Psoas muscle (tissue), 8 donors: ENCODE measurements around the gene REPIN1. TPM values are rescaled to one million over a fixed set of nuclear protein-coding genes. Genes with fewer than 3 reads are reported as not detected.

Experiments
- ATAC-seq, 4 donors: fragments of 200-7000 bp; cut with Tn5 transposase; one replicate each; pipeline ENCODE4 v1.9.1; 2020; ENCODE audit warnings: moderate library complexity in 3 of 4, mild to moderate bottlenecking in 2 of 4
- DNase-seq, 2 donors: peaks; one replicate each; pipeline ENCODE4 v3.0.0-alpha.2; 2020
- H3K27ac ChIP-seq: fragments of 200-600 bp; one replicate; pipeline ENCODE4 v1.8.0; 2022
- H3K27me3 ChIP-seq, 3 donors: fragments of 200-600 bp in 1 of 3; one replicate each; pipeline versions ENCODE4 v1.6.1 to v1.8.0; 2013 to 2022; ENCODE audit warnings: low read length in 2 of 3, mild to moderate bottlenecking in 2 of 3, moderate library complexity in 1 of 3; ENCODE audit not compliant: insufficient read depth in 3 of 3
- H3K36me3 ChIP-seq, 2 donors: fragments of 200-600 bp in 1 of 2; one replicate each; pipeline versions ENCODE4 v1.6.1 to v1.8.0; 2013 to 2022; ENCODE audit warnings: low read depth in 1 of 2, mild to moderate bottlenecking in 1 of 2, moderate library complexity in 1 of 2; ENCODE audit not compliant: insufficient read depth in 1 of 2
- H3K4me1 ChIP-seq: fragments of 200-600 bp; one replicate; pipeline ENCODE4 v1.8.0; 2022
- H3K4me3 ChIP-seq: fragments of 200-600 bp; one replicate; pipeline ENCODE4 v1.8.0; 2022; ENCODE audit warnings: mild to moderate bottlenecking
- H3K9me3 ChIP-seq: fragments of 200-600 bp; one replicate; pipeline ENCODE4 v1.8.0; 2022
- WGBS, 3 donors: extraction: QIAGEN DNeasy Blood & Tissue Kit; methylation state at CpG; one replicate each; pipeline versions ENCODE4 v1.1.6 to v1.1.7; 2013; 5-methylcytosine and 5-hydroxymethylcytosine counted together
- intact Hi-C, 2 donors: fragments of 100-400 bp; cut with DNase I; formaldehyde crosslinking; loops; one replicate each; pipeline versions ENCODE4 v1.11.0 to v1.14.2; 2022
- polyA plus RNA-seq, 3 donors: library from polyadenylated mRNA; stranded (reverse); fragments of 200-250 nt; gene quantifications; one replicate each; pipeline ENCODE4 v1.2.3, GENCODE V29; 2013
- total RNA-seq, 4 donors: library from RNA; stranded (reverse); fragmentation: NEBNext Ultra II Directional in 2 of 4; extraction: Animal tissue kit (Norgen Biotek cat#: 25700) in 2 of 4; gene quantifications; one replicate each; pipeline versions ENCODE4 v1.2.1 to v1.2.4, GENCODE V29; 2021 to 2023
- TF ChIP-seq, protein P1 (sequence below): fragments of 200-600 bp; IDR thresholded peaks from one replicate; pipeline ENCODE4 v1.8.0; 2022; ENCODE audit warnings: antibody characterized with exemption
- donor health status: healthy with polysubstance abuse.
- donor health status: DM: no; HTN: no; CAD: no; lungs with moderate emphysema.
- donor health status: Bipolar disorder and iron deficiency.
- donor health status: healthy.
- donor health status: DM: yes; HTN: yes; CAD: no.
- donor health status: DM: no; HTN: no; CAD: no.
- donor health status: DM: no; HTN: no; CAD: no.
- donor health status: DM: yes; HTN: yes; CAD: no.

The REPIN1 gene
- total and polyA plus RNA-seq, 7 donors = 80.2 to 212 (median 129) TPM

GRCh38 chr7:150404172-150404804 lies 35.7 kb downstream of the REPIN1 start:
- intact Hi-C loops = no loop called here
- no peaks in the 10 kb centered on the region for H3K27me3 ChIP-seq
- no peaks in the 10 kb centered on the region for H3K9me3 ChIP-seq
- DNase-seq (peak in 1 of 2 donors; percentile 41), ATAC-seq (peak in 1 of 4 donors; percentile 7)
- WGBS, 3 donors = 19 to 31% (median 22%) methylated on average over 16 of the region's 16 CpGs
- H3K4me1 ChIP-seq = peaks cover 4% of the 10 kb centered on the region
- H3K27ac ChIP-seq = peak overlapping the region; percentile 97
- no peaks in the 10 kb centered on the region for H3K36me3 ChIP-seq
- peak overlapping the region; percentile 89 for H3K4me3 ChIP-seq
- TF ChIP-seq, protein P1, sequence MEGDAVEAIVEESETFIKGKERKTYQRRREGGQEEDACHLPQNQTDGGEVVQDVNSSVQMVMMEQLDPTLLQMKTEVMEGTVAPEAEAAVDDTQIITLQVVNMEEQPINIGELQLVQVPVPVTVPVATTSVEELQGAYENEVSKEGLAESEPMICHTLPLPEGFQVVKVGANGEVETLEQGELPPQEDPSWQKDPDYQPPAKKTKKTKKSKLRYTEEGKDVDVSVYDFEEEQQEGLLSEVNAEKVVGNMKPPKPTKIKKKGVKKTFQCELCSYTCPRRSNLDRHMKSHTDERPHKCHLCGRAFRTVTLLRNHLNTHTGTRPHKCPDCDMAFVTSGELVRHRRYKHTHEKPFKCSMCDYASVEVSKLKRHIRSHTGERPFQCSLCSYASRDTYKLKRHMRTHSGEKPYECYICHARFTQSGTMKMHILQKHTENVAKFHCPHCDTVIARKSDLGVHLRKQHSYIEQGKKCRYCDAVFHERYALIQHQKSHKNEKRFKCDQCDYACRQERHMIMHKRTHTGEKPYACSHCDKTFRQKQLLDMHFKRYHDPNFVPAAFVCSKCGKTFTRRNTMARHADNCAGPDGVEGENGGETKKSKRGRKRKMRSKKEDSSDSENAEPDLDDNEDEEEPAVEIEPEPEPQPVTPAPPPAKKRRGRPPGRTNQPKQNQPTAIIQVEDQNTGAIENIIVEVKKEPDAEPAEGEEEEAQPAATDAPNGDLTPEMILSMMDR = no peak

GRCh38 chr7:150404805-150405583 lies 36.4 kb downstream of the REPIN1 start:
- H3K4me1 ChIP-seq = peaks cover 4% of the 10 kb centered on the region
- H3K9me3 ChIP-seq = no peaks in the 10 kb centered on the region
- peak; percentile 94 to 96 (median 96) for ATAC-seq
- H3K27ac ChIP-seq = peak overlapping the region; percentile 97
- TF ChIP-seq, protein P1 = no peak
- WGBS, 3 donors = 0% methylated on average over 59 to 86 of the region's 86 CpGs
- DNase-seq = peak; percentile 90 to 95
- H3K36me3 ChIP-seq = no peaks in the 10 kb centered on the region
- H3K4me3 ChIP-seq = peak overlapping the region; percentile 89
- H3K27me3 ChIP-seq = no peaks in the 10 kb centered on the region
- intact Hi-C loops = no loop called here

- Histone ChIP-seq H3K27me3 (no peaks in the 10 kb centered on the region), H3K27ac (peak overlapping the region; percentile 97), H3K4me3 (peak overlapping the region; percentile 89), H3K9me3 (no peaks in the 10 kb centered on the region), H3K36me3 (peaks cover 0 to 4% of the 10 kb centered on the region in 2 donors), H3K4me1 (peaks cover 4% of the 10 kb centered on the region)
- WGBS, 3 donors = 12 to 20% (median 13%) methylated on average over 35 of the region's 35 CpGs
- TF ChIP-seq, protein P1 = no peak
- ATAC-seq (peak; percentile 21 to 46 (median 30)), DNase-seq (no peak)
- intact Hi-C loops = no loop called here
These were observed 37.1 kb downstream of the REPIN1 start for GRCh38 chr7:150405584-150406311.

DNA sequence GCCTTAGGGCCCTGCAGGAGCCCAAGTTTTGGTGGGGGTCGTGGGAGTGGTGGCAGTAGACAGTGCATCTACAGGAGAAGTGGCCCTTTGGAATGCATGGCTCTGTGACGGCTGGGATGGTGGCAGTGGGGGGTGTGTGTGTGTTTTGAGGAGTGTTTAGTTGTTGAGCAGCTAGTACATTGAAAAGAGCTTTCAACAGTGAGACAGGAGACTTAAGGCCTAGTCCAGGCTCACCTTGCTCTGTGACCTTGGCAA lies 37.6 kb downstream of the REPIN1 start:
- intact Hi-C loops = no loop called here
- no peak for ATAC-seq
- H3K27ac ChIP-seq = peak overlapping the region; percentile 97
- H3K36me3 ChIP-seq = peaks cover 0 to 4% of the 10 kb centered on the region in 2 donors
- TF ChIP-seq, protein P1 = no peak
- no peaks in the 10 kb centered on the region for H3K9me3 ChIP-seq
- no peaks in the 10 kb centered on the region for H3K27me3 ChIP-seq
- WGBS, 3 donors = 22 to 42% (median 27%) methylated on average over 2 of the region's 2 CpGs
- H3K4me3 ChIP-seq = peak overlapping the region; percentile 89
- DNase-seq = no peak
- peaks cover 4% of the 10 kb centered on the region for H3K4me1 ChIP-seq
